GM12872 (cell line): ENCODE results near the gene EML4.

Source experiments
- TF ChIP-seq, protein P1 (sequence below): IDR thresholded peaks from 3 replicates; pipeline ENCODE4 v1.5.1; 2011; ENCODE audit warnings: low read depth, mild to moderate bottlenecking, low read length, moderate library complexity; ENCODE audit not compliant: insufficient read depth

Gene EML4

DNA sequence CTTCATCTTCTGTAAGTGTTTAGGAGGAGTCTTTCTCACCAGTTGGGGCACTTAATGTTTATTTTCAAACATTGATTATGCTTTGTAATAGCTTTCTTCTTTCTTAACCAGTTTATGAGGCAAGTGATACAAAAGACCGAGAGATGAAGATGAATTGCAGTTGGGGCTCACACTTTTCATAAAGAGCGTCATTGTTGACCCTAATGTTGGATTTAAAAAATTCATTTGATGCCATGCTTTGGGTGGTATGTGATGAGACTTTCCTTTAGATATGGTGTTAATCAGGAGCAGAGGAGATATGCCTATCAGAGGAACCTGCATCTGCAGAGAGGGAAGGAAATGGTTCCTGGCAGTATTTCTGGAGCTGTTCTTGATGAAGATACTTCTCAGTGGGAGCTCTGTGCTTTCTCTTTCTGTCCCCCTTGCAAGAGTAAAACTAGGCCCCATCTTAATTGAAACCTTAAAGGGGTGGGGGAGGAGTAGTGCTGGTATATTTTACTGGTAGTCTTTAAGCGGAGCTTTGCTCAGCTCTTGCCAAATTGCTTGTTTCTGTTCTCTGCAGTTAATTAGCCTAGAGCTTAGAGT lies 2.3 kb downstream of the EML4 start:
- TF ChIP-seq, protein P1, sequence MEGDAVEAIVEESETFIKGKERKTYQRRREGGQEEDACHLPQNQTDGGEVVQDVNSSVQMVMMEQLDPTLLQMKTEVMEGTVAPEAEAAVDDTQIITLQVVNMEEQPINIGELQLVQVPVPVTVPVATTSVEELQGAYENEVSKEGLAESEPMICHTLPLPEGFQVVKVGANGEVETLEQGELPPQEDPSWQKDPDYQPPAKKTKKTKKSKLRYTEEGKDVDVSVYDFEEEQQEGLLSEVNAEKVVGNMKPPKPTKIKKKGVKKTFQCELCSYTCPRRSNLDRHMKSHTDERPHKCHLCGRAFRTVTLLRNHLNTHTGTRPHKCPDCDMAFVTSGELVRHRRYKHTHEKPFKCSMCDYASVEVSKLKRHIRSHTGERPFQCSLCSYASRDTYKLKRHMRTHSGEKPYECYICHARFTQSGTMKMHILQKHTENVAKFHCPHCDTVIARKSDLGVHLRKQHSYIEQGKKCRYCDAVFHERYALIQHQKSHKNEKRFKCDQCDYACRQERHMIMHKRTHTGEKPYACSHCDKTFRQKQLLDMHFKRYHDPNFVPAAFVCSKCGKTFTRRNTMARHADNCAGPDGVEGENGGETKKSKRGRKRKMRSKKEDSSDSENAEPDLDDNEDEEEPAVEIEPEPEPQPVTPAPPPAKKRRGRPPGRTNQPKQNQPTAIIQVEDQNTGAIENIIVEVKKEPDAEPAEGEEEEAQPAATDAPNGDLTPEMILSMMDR = no peak

DNA sequence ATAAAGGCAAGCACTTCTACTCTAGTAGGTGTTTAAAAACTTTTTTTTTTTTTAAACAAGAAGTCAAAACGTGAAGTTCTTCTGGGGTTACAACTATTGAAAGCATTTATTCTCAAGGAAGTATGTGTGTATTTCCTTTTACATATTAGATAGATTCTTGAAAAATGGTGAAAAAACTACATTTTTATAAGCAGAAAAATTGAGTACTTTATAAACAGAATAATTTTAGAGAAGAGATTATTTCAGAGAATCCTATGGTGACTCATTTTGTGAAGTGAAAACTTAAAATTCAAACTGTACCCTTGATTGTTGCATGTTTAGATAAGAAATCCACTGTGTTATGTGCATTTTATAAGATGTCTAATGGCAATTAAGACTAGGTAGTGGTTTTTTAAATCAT lies 2.9 kb downstream of the EML4 start:
- TF ChIP-seq, protein P1 = no peak

DNA sequence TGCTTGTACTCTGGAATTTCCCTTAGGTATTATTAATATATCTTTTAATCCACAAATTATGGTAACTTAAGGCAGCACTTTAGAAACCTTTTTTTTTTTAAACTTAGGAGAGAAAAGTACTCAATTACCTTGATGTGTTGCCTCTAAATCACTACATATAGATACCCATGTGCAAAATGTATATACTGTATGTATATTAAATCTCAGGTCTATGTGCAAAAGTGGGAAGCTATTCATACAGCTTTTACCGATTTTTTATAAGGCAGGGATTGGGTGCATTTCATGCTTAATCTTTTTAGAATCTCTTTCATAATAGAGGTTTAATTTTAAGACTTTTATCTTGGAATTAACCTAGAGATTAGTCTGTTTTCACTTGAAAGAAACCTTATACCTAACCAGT lies 3.4 kb downstream of the EML4 start:
- TF ChIP-seq, protein P1 = no peak

DNA sequence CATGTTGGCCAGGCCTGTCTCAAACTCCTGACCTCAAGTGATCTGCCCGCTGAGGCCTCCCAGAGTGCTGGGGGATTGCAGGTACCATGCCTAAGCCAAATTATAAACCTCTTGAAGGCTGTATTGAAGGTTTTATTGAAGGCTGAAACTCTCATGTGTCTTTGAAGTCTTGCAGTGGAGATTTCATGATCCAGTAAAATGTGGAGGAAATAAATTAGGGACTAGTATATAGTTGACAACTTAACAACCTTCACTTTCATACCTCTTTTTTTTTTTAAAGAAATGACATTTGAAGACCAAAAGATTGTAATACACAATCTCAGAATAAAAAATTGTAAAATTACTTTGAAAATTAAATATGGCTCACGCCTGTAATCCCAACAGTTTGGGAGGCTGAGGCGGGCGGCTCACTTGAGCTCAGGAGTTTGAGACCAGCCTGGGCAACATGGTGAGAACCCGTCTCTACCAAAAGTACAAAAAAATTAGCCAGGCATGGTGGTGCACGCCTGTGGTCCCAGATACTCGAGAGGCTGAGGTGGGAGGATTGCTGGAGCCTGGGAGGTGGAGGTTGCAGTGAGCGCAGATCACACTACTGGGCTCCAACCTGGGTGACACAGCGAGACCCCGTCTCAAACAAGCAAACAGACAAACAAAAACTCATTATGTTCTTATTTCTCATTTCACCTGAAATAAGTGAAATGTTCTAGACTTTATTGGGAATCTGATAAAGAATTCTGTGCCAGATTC lies 8.0 kb downstream of the EML4 start:
- TF ChIP-seq, protein P1 = no peak

DNA sequence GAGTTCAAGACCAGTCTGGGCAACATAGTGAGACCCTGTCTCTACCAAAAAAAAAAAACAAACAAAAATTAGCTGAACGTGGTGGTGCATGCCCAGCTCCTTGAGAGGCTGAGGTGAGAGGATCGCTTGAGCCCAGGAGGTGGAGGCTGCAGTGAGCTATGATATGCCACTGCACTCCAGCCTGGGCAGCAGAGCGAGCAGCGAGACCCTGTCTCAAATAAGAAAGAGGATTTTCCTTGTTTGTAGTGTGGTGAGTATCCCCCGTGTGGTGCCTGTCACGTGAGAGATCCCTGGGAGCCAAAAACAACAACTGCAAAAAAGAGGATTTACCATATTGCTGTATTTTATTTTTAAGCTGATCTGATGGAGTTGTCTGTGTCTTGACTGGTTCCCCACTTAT lies 9.2 kb downstream of the EML4 start:
- TF ChIP-seq, protein P1 = no peak

DNA sequence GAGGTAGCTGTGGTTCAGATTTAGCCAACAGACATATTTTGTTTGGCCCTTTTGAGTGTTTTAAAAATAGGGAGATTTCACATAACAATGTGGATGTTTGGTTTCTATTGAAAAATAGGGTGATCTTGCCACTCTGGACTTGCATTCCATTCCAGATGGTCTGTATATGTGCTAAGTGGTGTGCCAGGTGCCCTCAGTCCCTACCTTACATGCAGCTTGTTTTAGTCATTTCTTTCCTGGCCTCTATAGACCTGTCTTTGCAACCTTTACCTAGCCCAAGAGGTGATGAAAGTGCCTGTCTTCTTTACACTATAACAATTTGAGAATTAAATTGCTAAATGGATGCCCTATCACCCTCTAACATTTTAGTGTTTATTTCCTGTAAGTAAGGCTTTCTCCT lies 11.1 kb downstream of the EML4 start:
- TF ChIP-seq, protein P1 = no peak

DNA sequence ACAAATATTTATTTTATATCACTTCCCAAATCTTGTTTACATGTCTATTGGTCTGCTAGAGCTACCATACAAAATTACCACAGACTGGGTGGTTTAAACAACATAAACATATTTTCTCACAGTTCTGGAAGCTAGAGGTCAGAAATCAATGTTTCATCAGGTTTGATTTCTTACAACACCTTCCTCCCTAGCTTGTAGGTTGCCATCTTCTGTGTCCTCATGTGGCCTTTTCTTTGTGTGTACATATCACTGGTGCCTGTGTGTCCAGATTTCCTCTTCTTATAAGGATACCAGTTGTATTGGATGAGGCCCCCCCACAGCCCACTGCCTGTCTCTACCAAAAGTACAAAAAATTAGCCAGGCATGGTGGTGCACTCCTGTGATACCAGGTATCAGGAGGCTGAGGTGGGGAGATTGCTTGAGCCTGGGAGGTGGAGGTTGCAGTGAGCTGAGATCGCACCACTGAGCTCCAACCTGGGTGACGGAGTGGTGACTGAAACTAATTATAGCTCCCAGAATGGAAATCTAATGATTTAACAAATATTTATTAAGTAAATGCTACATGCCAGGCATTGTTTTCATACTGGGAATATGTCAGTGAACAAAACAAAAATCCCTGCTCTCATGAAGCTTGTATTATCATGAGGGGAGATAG lies 13.6 kb downstream of the EML4 start:
- TF ChIP-seq, protein P1 = no peak
